Adipose tissue (tissue), 3 donors: ENCODE results near the gene PHLDB2. TPM values are rescaled to one million over a fixed set of nuclear protein-coding genes. Genes with fewer than 3 reads are reported as not detected.
"Not testable (repeated sequence)": the region's sequence is repeated elsewhere in the genome, so short reads cannot be mapped to it uniquely, and the experiment has no call there.

Experiments used
- H3K27ac ChIP-seq: one replicate; pipeline ENCODE4 v1.5.1; 2013; ENCODE audit warnings: low read depth, low read length
- WGBS, 3 donors: extraction: QIAGEN DNeasy Blood & Tissue Kit; methylation state at CpG; one replicate each; pipeline ENCODE4 v1.1.7; 2013; 5-methylcytosine and 5-hydroxymethylcytosine counted together
- polyA plus RNA-seq, 3 donors: library from polyadenylated mRNA; stranded (reverse); fragments of 200-250 nt; gene quantifications; one replicate each; pipeline ENCODE4 v1.2.3, GENCODE V29; 2013
- donor health status: healthy with polysubstance abuse.
- donor health status: Bipolar disorder and iron deficiency.
- donor health status: healthy.

Gene PHLDB2
- polyA plus RNA-seq = 10 to 100 TPM in 2 of 3 donors, 1 to 10 TPM in 1; 7.9 to 84.1 (median 46.4) TPM

GRCh38 chr3:111859061-111859973 lies at the start of gene PHLDB2:
PHLDB2 (plus strand) TSS chr3:111859265; CDS start chr3:111884078, 24,813 bp downstream.
- WGBS, 3 donors = 1% methylated on average over 78 of the region's 78 CpGs
- peak within 1 kb of the TSS; percentile 68 for H3K27ac ChIP-seq

- H3K27ac ChIP-seq = no peak overlapping the region
These were observed 48.2 kb upstream of the PHLDB2 start for GRCh38 chr3:111810909-111811308.

- no peak overlapping the region for H3K27ac ChIP-seq
- 38 to 93% (median 80%) methylated on average over 1 of the region's 1 CpG for WGBS, 3 donors
These were observed 47.3 kb upstream of the PHLDB2 start for GRCh38 chr3:111811811-111812210.

GRCh38 chr3:111812701-111813100 lies 46.4 kb upstream of the PHLDB2 start:
- WGBS, 3 donors = 74 to 77% (median 75%) methylated on average over 1 of the region's 1 CpG
- H3K27ac ChIP-seq = no peak overlapping the region

- WGBS, 3 donors = 65 to 74% (median 67%) methylated on average over 1 of the region's 1 CpG
- no peak overlapping the region for H3K27ac ChIP-seq
These were observed 45.6 kb upstream of the PHLDB2 start for GRCh38 chr3:111813441-111813840.

GRCh38 chr3:111813979-111814378 lies 45.1 kb upstream of the PHLDB2 start:
- 64 to 74% (median 73%) methylated on average over 1 of the region's 1 CpG for WGBS, 3 donors
- no peak overlapping the region for H3K27ac ChIP-seq

- 67 to 85% (median 68%) methylated on average over 1 of the region's 1 CpG for WGBS, 3 donors
- H3K27ac ChIP-seq = not testable (repeated sequence)
These were observed 42.3 kb upstream of the PHLDB2 start for GRCh38 chr3:111816771-111817170.

- 93 to 96% (median 94%) methylated on average over 5 of the region's 5 CpGs for WGBS, 3 donors
- no peak overlapping the region for H3K27ac ChIP-seq
These were observed 39.1 kb upstream of the PHLDB2 start for GRCh38 chr3:111819927-111820326.

- WGBS, 3 donors = 93 to 98% (median 96%) methylated on average over 3 of the region's 3 CpGs
- H3K27ac ChIP-seq = no peak overlapping the region
These were observed 38.4 kb upstream of the PHLDB2 start for GRCh38 chr3:111820651-111821050.

GRCh38 chr3:111821891-111822290 lies 37.2 kb upstream of the PHLDB2 start:
- H3K27ac ChIP-seq = no peak overlapping the region

GRCh38 chr3:111822804-111823203 lies 36.3 kb upstream of the PHLDB2 start:
- no peak overlapping the region for H3K27ac ChIP-seq
- 81 to 94% (median 88%) methylated on average over 1 of the region's 1 CpG for WGBS, 3 donors

- WGBS, 3 donors = 88 to 94% (median 91%) methylated on average over 4 of the region's 4 CpGs
- no peak overlapping the region for H3K27ac ChIP-seq
These were observed 35.7 kb upstream of the PHLDB2 start for GRCh38 chr3:111823341-111823855.

GRCh38 chr3:111824351-111824750 lies 34.7 kb upstream of the PHLDB2 start:
- WGBS, 3 donors = 46 to 60% (median 57%) methylated on average over 4 of the region's 4 CpGs
- no peak overlapping the region for H3K27ac ChIP-seq

GRCh38 chr3:111827871-111828270 lies 31.2 kb upstream of the PHLDB2 start:
- WGBS, 3 donors = 90 to 100% (median 94%) methylated on average over 1 of the region's 1 CpG
- H3K27ac ChIP-seq = no peak overlapping the region

- WGBS, 3 donors = 92 to 98% (median 94%) methylated on average over 6 of the region's 6 CpGs
- no peak overlapping the region for H3K27ac ChIP-seq
These were observed 30.5 kb upstream of the PHLDB2 start for GRCh38 chr3:111828530-111828929.

GRCh38 chr3:111829023-111829422 lies 30.0 kb upstream of the PHLDB2 start:
- H3K27ac ChIP-seq = no peak overlapping the region
- WGBS, 3 donors = 76 to 81% (median 81%) methylated on average over 1 of the region's 1 CpG

GRCh38 chr3:111831840-111832239 lies 27.2 kb upstream of the PHLDB2 start:
- H3K27ac ChIP-seq = no peak overlapping the region

GRCh38 chr3:111837112-111837511 lies 22.0 kb upstream of the PHLDB2 start:
- WGBS, 3 donors = 50 to 52% (median 50%) methylated on average over 3 of the region's 3 CpGs
- H3K27ac ChIP-seq = no peak overlapping the region

GRCh38 chr3:111838133-111838532 lies 20.9 kb upstream of the PHLDB2 start:
- H3K27ac ChIP-seq = no peak overlapping the region
- WGBS, 3 donors = 52 to 96% (median 92%) methylated on average over 5 of the region's 5 CpGs

GRCh38 chr3:111846039-111846438 lies 13.0 kb upstream of the PHLDB2 start:
- WGBS, 3 donors = 94 to 100% (median 96%) methylated on average over 1 of the region's 1 CpG
- no peak overlapping the region for H3K27ac ChIP-seq
